ENCODE data around the gene PPP2R5E.

- TF ChIP-seq, protein P1, sequence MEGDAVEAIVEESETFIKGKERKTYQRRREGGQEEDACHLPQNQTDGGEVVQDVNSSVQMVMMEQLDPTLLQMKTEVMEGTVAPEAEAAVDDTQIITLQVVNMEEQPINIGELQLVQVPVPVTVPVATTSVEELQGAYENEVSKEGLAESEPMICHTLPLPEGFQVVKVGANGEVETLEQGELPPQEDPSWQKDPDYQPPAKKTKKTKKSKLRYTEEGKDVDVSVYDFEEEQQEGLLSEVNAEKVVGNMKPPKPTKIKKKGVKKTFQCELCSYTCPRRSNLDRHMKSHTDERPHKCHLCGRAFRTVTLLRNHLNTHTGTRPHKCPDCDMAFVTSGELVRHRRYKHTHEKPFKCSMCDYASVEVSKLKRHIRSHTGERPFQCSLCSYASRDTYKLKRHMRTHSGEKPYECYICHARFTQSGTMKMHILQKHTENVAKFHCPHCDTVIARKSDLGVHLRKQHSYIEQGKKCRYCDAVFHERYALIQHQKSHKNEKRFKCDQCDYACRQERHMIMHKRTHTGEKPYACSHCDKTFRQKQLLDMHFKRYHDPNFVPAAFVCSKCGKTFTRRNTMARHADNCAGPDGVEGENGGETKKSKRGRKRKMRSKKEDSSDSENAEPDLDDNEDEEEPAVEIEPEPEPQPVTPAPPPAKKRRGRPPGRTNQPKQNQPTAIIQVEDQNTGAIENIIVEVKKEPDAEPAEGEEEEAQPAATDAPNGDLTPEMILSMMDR (IDR thresholded peaks at IDR 0.05), result no peak
- no peak for TF ChIP-seq EZH2 (IDR thresholded peaks at IDR 0.05)
- no peak for TF ChIP-seq EZH2phosphoT487 (IDR thresholded peaks at IDR 0.05)
Measured at GRCh38 chr14:63435838-63436237, 107.3 kb downstream of the PPP2R5E start.
